Pancreas (tissue), 10 donors: ENCODE results near the gene DMD. TPM values are rescaled to one million over a fixed set of nuclear protein-coding genes. Genes with fewer than 3 reads are reported as not detected.
A peak's percentile ranks its signal among the peaks of the same experiment; 100 is the strongest.

Experiments
- ATAC-seq, 4 donors: fragments of 200-7000 bp; cut with Tn5 transposase; one replicate each; pipeline versions ENCODE4 v1.8.0 to v1.9.1; 2020; ENCODE audit warnings: mild to moderate bottlenecking in 4 of 4, moderate library complexity in 4 of 4
- DNase-seq, 6 donors: peaks; one replicate each; pipeline ENCODE4 v3.0.0-alpha.2; 2020
- FAIRE-seq: peaks from 2 replicates; lab custom pipeline; 2012; peaks lifted over from hg19 to GRCh38; lab: Jason Lieb, UNC
- H3K27ac ChIP-seq, 4 donors: fragments of 200-600 bp; sonication (generic); 1 replicate in 3 of 4; 2 replicates in 1 of 4; pipeline versions ENCODE4 v1.5.0 to v1.8.0; 2020
- H3K27me3 ChIP-seq, 4 donors: fragments of 200-600 bp; one replicate each; pipeline ENCODE4 v1.8.0; 2021
- H3K36me3 ChIP-seq, 3 donors: fragments of 200-600 bp; sonication (generic) in 1 of 3; one replicate each; pipeline versions ENCODE4 v1.5.0 to v1.8.0; 2020 to 2021
- H3K4me1 ChIP-seq, 3 donors: fragments of 200-600 bp; one replicate each; pipeline ENCODE4 v1.8.0; 2021
- H3K4me3 ChIP-seq, 4 donors: fragments of 200-600 bp; sonication (generic) in 2 of 4; one replicate each; pipeline versions ENCODE4 v1.5.0 to v1.8.0; 2020 to 2021
- H3K9me3 ChIP-seq, 4 donors: fragments of 200-600 bp; one replicate each; pipeline ENCODE4 v1.8.0; 2021
- CTCF ChIP-seq, 4 donors: fragments of 200-600 bp; sonication (generic) in 3 of 4; IDR thresholded peaks; one replicate each; pipeline versions ENCODE4 v1.5.0 to v1.8.0; 2021; ENCODE audit warnings: antibody characterized with exemption in 4 of 4
- WGBS, 2 donors: extraction: QIAGEN DNeasy Blood & Tissue Kit; methylation state at CpG; one replicate each; pipeline ENCODE4 v1.1.7; 2013; 5-methylcytosine and 5-hydroxymethylcytosine counted together
- intact Hi-C, 3 donors: fragments of 100-400 bp; cut with DNase I; formaldehyde crosslinking; loops; one replicate each; pipeline versions ENCODE4 v1.11.1 to v1.14.2; 2022
- polyA plus RNA-seq, 2 donors: library from polyadenylated mRNA; stranded (reverse); fragments of 200-250 nt; gene quantifications; one replicate each; pipeline ENCODE4 v1.2.3, GENCODE V29; 2013
- total RNA-seq, 6 donors: library from RNA; stranded (reverse); fragmentation: NEBNext Ultra II Directional in 4 of 6; extraction: Animal tissue kit (Norgen Biotek cat#: 25700) in 4 of 6; gene quantifications; one replicate each; pipeline versions ENCODE4 v1.2.1 to v1.2.4, GENCODE V29; 2021 to 2023
- donor health status: healthy with polysubstance abuse.
- donor health status: DM: no; HTN: no; CAD: no; lungs with moderate emphysema.
- donor health status: DM: no; HTN: no; CAD: no.
- donor health status: control.
- donor health status: control.
- donor health status: Bipolar disorder and iron deficiency.
- donor health status: DM: yes; HTN: yes; CAD: no.
- donor health status: DM: no; HTN: no; CAD: no.
- donor health status: DM: no; HTN: no; CAD: no.
- donor health status: DM: yes; HTN: yes; CAD: no.

The DMD gene
- total and polyA plus RNA-seq, 8 donors, result 9.1 to 46.5 (median 32.1) TPM

- no peaks in the 10 kb centered on the region for H3K36me3 ChIP-seq
- H3K4me3 ChIP-seq, result no peak overlapping the region
- FAIRE-seq (peak; percentile 51), DNase-seq (no peak), ATAC-seq (peak in 2 of 4 donors; percentile 47 to 56)
- H3K27me3 ChIP-seq, result peaks cover 0 to 3% (median 0%) of the 10 kb centered on the region in 4 donors
- intact Hi-C loops, result loop anchor here in 1 of 3 donors (10.0 kb wide), 1 partner anchor 618 kb away; no protein-coding TSS in a partner anchor
- no peaks in the 10 kb centered on the region for H3K9me3 ChIP-seq
- TF ChIP-seq CTCF (IDR thresholded peaks at IDR 0.05), result no peak
- no peaks in the 10 kb centered on the region for H3K4me1 ChIP-seq
- WGBS, 2 donors, result 38 to 43% methylated on average over 1 of the region's 1 CpG
- H3K27ac ChIP-seq, result no peak overlapping the region
Measured at GRCh38 chrX:31652650-31653049, 1558.7 kb downstream of the DMD start.

- no peak overlapping the region for H3K4me3 ChIP-seq
- 77 to 90% methylated on average over 3 of the region's 3 CpGs for WGBS, 2 donors
- DNase-seq (no peak), FAIRE-seq (no peak), ATAC-seq (no peak)
- no peaks in the 10 kb centered on the region for H3K9me3 ChIP-seq
- intact Hi-C loops, result no loop called here
- no peak for TF ChIP-seq CTCF (IDR thresholded peaks at IDR 0.05)
- H3K4me1 ChIP-seq, result no peaks in the 10 kb centered on the region
- H3K27me3 ChIP-seq, result peaks cover 0 to 3% (median 0%) of the 10 kb centered on the region in 4 donors
- H3K36me3 ChIP-seq, result no peaks in the 10 kb centered on the region
- no peak overlapping the region for H3K27ac ChIP-seq
Measured at GRCh38 chrX:31649201-31649600, 1562.1 kb downstream of the DMD start.

- Histone ChIP-seq H3K36me3 (no peaks in the 10 kb centered on the region), H3K27ac (no peak overlapping the region), H3K9me3 (no peaks in the 10 kb centered on the region), H3K27me3 (peaks cover 0 to 4% (median 1%) of the 10 kb centered on the region in 4 donors), H3K4me3 (no peak overlapping the region), H3K4me1 (peaks cover 0 to 5% (median 0%) of the 10 kb centered on the region in 3 donors)
- intact Hi-C loops, result no loop called here
- FAIRE-seq, result peak; percentile 79
- no peak for ATAC-seq
- TF ChIP-seq CTCF (IDR thresholded peaks at IDR 0.05), result no peak
- DNase-seq, result no peak
- 37 to 39% methylated on average over 2 of the region's 2 CpGs for WGBS, 2 donors
Measured at GRCh38 chrX:31633349-31633748, 1578.0 kb downstream of the DMD start.

GRCh38 chrX:31629195-31629594, 1582.2 kb downstream of the DMD start:
- Histone ChIP-seq H3K4me3 (no peak overlapping the region), H3K4me1 (peaks cover 0 to 5% (median 0%) of the 10 kb centered on the region in 3 donors), H3K27ac (no peak overlapping the region), H3K27me3 (peaks cover 0 to 3% (median 1%) of the 10 kb centered on the region in 4 donors), H3K9me3 (no peaks in the 10 kb centered on the region), H3K36me3 (no peaks in the 10 kb centered on the region)
- intact Hi-C loops, result no loop called here
- WGBS, 2 donors, result 9 to 34% methylated on average over 3 of the region's 3 CpGs
- no peak for TF ChIP-seq CTCF (IDR thresholded peaks at IDR 0.05)
- ATAC-seq (no peak), DNase-seq (no peak), FAIRE-seq (no peak)

- H3K27ac ChIP-seq, result no peak overlapping the region
- intact Hi-C loops, result no loop called here
- 77 to 83% methylated on average over 4 of the region's 4 CpGs for WGBS, 2 donors
- H3K9me3 ChIP-seq, result no peaks in the 10 kb centered on the region
- H3K4me1 ChIP-seq, result no peaks in the 10 kb centered on the region
- no peak for FAIRE-seq
- no peak for DNase-seq
- no peak for TF ChIP-seq CTCF (IDR thresholded peaks at IDR 0.05)
- no peaks in the 10 kb centered on the region for H3K36me3 ChIP-seq
- ATAC-seq, result no peak
- H3K27me3 ChIP-seq, result peaks cover 0 to 14% (median 0%) of the 10 kb centered on the region in 4 donors
- no peak overlapping the region for H3K4me3 ChIP-seq
Measured at GRCh38 chrX:31609130-31609529, 1602.2 kb downstream of the DMD start.
